Right lobe of liver (tissue), 6 donors: ENCODE data around the gene UGT1A4. TPM values are rescaled to one million over a fixed set of nuclear protein-coding genes. Genes with fewer than 3 reads are reported as not detected.

Source experiments
- ATAC-seq, 4 donors: fragments of 200-7000 bp; cut with Tn5 transposase; one replicate each; pipeline ENCODE4 v1.9.1; 2020; ENCODE audit warnings: mild to moderate bottlenecking in 4 of 4, moderate library complexity in 4 of 4
- DNase-seq, 3 donors: peaks; one replicate each; pipeline ENCODE4 v3.0.0-alpha.2; 2020
- H3K27ac ChIP-seq, 3 donors: fragments of 200-600 bp; one replicate each; pipeline ENCODE4 v1.8.0; 2022
- H3K27me3 ChIP-seq, 2 donors: fragments of 200-600 bp; one replicate each; pipeline ENCODE4 v1.8.0; 2022
- H3K36me3 ChIP-seq, 4 donors: fragments of 200-600 bp; sonication (generic) in 1 of 4; one replicate each; pipeline versions ENCODE4 v1.5.1 to v1.8.0; 2017 to 2022; ENCODE audit warnings: control low read depth in 1 of 4
- H3K4me1 ChIP-seq, 4 donors: fragments of 200-600 bp; sonication (generic) in 1 of 4; one replicate each; pipeline versions ENCODE4 v1.5.1 to v1.8.0; 2017 to 2022; ENCODE audit warnings: control low read depth in 1 of 4
- H3K4me3 ChIP-seq, 3 donors: fragments of 200-600 bp; one replicate each; pipeline ENCODE4 v1.8.0; 2022
- H3K9me3 ChIP-seq, 4 donors: fragments of 200-600 bp; sonication (generic) in 1 of 4; one replicate each; pipeline versions ENCODE4 v1.5.1 to v1.8.0; 2017 to 2022; ENCODE audit warnings: control low read depth in 1 of 4
- POLR2A ChIP-seq: fragments of 450-650 bp; IDR thresholded peaks from one replicate; pipeline ENCODE4 v1.6.1; 2017; ENCODE audit warnings: antibody characterized with exemption, mild to moderate bottlenecking
- WGBS: methylation state at CpG from one replicate; pipeline ENCODE4 v1.1.6; 2018; ENCODE audit warnings: low coverage, low lambda C conversion rate; ENCODE audit not compliant: insufficient coverage; ENCODE audit errors: missing lambda C conversion rate; 5-methylcytosine and 5-hydroxymethylcytosine counted together
- intact Hi-C, 2 donors: fragments of 100-400 bp; cut with DNase I; formaldehyde crosslinking; loops; one replicate each; pipeline versions ENCODE4 v1.11.2 to v1.14.1; 2022
- total RNA-seq, 6 experiments: library from RNA; depleted of rRNA in 2 of 6; stranded (reverse); fragments of >200 nt in 2 of 6; fragmentation: NEBNext Ultra II Directional in 3 of 6; extraction: Animal tissue kit (Norgen Biotek cat#: 25700) in 3 of 6; gene quantifications; one replicate each; pipeline versions ENCODE4 v1.1.0 to v1.2.4, GENCODE V29; 2016 to 2023
- TF ChIP-seq, protein P1 (sequence below), 4 donors: fragments of 200-600 bp in 3 of 4; fragments of 450-650 bp in 1 of 4; IDR thresholded peaks; one replicate each; pipeline versions ENCODE4 v1.5.1 to v1.8.0; 2016 to 2022; ENCODE audit warnings: antibody characterized with exemption in 4 of 4, mild to moderate bottlenecking in 2 of 4
- donor health status: DM: no; HTN: yes; CAD: no.
- donor health status: DM: no; HTN: no; CAD: no.
- donor health status: DM: no; HTN: no; CAD: no.
- donor health status: DM: no; HTN: yes; CAD: no.
- donor health status: DM: no; HTN: yes; CAD: no.

UGT1A4 gene
- total RNA-seq, 6 experiments from 2014 or later = 98.7 to 1,011 (median 214) TPM

DNA sequence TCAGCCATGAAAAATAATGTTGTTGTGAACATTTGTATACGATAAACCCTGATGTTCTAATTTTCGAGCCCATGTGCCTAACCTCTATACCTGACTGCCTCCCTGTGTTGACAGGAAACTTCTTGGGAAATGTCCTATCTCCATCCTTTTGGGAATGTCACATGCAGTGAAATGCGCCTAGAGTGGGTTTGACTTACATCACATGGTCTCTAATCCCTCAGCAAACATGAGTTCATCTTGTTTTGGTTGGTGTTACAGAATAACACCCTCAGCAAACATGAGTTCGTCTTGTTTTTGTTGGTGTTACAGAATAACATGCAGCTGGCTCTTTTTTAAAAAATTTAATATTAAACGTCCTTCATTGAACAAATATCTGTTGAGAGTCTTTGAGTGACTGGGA, 30.2 kb upstream of the UGT1A4 start:
- H3K27me3 ChIP-seq = no peaks in the 10 kb centered on the region
- H3K4me1 ChIP-seq = peaks cover 0 to 41% (median 4%) of the 10 kb centered on the region in 4 donors
- H3K27ac ChIP-seq = no peak overlapping the region
- intact Hi-C loops = no loop called here
- 66% methylated on average over 5 of the region's 5 CpGs for WGBS
- ATAC-seq (no peak), DNase-seq (no peak)
- TF ChIP-seq, protein P1, sequence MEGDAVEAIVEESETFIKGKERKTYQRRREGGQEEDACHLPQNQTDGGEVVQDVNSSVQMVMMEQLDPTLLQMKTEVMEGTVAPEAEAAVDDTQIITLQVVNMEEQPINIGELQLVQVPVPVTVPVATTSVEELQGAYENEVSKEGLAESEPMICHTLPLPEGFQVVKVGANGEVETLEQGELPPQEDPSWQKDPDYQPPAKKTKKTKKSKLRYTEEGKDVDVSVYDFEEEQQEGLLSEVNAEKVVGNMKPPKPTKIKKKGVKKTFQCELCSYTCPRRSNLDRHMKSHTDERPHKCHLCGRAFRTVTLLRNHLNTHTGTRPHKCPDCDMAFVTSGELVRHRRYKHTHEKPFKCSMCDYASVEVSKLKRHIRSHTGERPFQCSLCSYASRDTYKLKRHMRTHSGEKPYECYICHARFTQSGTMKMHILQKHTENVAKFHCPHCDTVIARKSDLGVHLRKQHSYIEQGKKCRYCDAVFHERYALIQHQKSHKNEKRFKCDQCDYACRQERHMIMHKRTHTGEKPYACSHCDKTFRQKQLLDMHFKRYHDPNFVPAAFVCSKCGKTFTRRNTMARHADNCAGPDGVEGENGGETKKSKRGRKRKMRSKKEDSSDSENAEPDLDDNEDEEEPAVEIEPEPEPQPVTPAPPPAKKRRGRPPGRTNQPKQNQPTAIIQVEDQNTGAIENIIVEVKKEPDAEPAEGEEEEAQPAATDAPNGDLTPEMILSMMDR (IDR thresholded peaks at IDR 0.05) = no peak
- no peak for TF ChIP-seq POLR2A
- H3K9me3 ChIP-seq = no peaks in the 10 kb centered on the region
- no peak overlapping the region for H3K4me3 ChIP-seq
- H3K36me3 ChIP-seq = no peaks in the 10 kb centered on the region

DNA sequence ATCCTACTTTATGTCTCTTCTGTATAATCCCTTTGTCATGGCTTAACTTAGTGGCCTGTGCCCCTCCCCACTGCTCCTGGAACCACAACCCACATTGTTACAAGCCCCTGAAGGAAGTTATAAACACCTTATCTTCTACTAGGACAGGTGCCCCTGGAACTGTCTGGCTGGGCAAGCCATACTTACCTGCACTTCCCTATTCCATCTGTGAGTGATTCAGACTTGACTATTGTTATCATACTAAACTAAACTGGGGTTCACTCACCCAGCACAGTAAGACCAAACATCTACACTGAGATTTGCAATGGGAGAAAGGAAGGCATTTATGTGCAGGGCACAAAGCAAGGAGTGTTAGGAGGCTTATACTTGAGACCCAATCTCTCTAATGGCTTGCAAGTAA, 29.5 kb upstream of the UGT1A4 start:
- ATAC-seq = no peak
- intact Hi-C loops = no loop called here

DNA sequence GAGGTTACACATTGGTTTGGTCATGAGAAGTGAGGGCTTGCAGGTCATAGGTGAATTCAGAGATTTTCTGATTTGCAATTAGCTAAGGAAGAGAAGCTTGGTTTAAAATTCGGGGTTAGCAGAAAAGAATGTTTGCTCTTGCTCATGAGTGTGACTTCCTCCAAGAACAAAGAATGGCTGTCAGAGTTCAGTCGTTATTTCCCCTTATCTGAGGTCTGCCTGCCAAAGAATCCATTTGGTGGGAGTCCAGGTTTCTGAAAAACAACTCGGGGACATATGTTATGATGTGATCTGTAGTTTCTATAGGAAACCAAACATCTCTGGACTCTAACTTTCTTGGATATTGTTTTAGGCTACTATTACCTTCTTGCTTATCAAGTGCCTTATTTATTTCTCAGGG, 29.0 kb upstream of the UGT1A4 start:
- Histone ChIP-seq H3K4me3 (no peak overlapping the region), H3K4me1 (peaks cover 0 to 45% (median 4%) of the 10 kb centered on the region in 4 donors), H3K36me3 (no peaks in the 10 kb centered on the region), H3K9me3 (no peaks in the 10 kb centered on the region), H3K27ac (no peak overlapping the region), H3K27me3 (no peaks in the 10 kb centered on the region)
- intact Hi-C loops = no loop called here
- no peak for DNase-seq
- 4% methylated on average over 3 of the region's 3 CpGs for WGBS
- ATAC-seq = no peak
- TF ChIP-seq POLR2A = no peak
- TF ChIP-seq, protein P1 (IDR thresholded peaks at IDR 0.05) = no peak

More for the DNA sequence above, 29.5 kb upstream of the UGT1A4 start:
- DNase-seq = no peak
- TF ChIP-seq, protein P1 (IDR thresholded peaks at IDR 0.05) = no peak
- no peak for TF ChIP-seq POLR2A
- Histone ChIP-seq H3K36me3 (no peaks in the 10 kb centered on the region), H3K27me3 (no peaks in the 10 kb centered on the region), H3K4me3 (no peak overlapping the region), H3K4me1 (peaks cover 0 to 45% (median 4%) of the 10 kb centered on the region in 4 donors), H3K9me3 (no peaks in the 10 kb centered on the region), H3K27ac (no peak overlapping the region)

DNA sequence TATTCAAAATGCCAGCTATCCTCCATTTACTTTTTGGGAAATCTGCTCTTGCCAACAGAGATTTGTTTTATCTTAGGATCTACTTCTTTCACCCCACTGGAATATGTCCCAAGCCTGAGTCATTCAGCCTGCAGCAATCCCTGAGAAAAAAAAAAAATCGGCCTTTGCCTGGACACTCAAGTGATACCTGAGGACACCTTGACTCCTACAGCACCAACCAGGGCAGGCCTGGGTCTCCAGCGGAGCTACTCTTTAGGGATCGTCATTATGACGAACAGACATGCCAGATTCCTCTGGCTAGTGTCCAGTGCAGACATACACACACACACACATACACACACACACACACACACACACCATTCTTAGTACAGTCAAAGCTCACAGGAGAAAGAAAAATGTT, 28.1 kb upstream of the UGT1A4 start:
- H3K27me3 ChIP-seq = no peaks in the 10 kb centered on the region
- WGBS = 38% methylated on average over 4 of the region's 4 CpGs
- ATAC-seq = peak in 1 of 4 donors; percentile 18
- no peak overlapping the region for H3K27ac ChIP-seq
- no peaks in the 10 kb centered on the region for H3K36me3 ChIP-seq
- no peak for DNase-seq
- H3K4me1 ChIP-seq = peaks cover 0 to 45% (median 4%) of the 10 kb centered on the region in 4 donors
- H3K4me3 ChIP-seq = no peak overlapping the region
- TF ChIP-seq, protein P1 (IDR thresholded peaks at IDR 0.05) = no peak
- no peak for TF ChIP-seq POLR2A
- H3K9me3 ChIP-seq = no peaks in the 10 kb centered on the region
- intact Hi-C loops = no loop called here
